ENCODE results near the gene RANBP9. TPM values are rescaled to one million over a fixed set of nuclear protein-coding genes. Genes with fewer than 3 reads are reported as not detected.

The RANBP9 gene
- polyA plus RNA-seq, 4 donors = 41.9 to 50.4 (median 47.3) TPM

- DNase-seq (ENCODE audit: low read depth in 4 of 4, low spot score in 3 of 4) = no peak
Measured at GRCh38 chr6:13605634-13606033, 106.0 kb downstream of the RANBP9 start.

- no peak for DNase-seq (ENCODE audit: low read depth in 4 of 4, low spot score in 3 of 4)
Measured at GRCh38 chr6:13604546-13605416, 106.9 kb downstream of the RANBP9 start.

GRCh38 chr6:13604135-13604534 lies 107.5 kb downstream of the RANBP9 start:
- no peak for DNase-seq (ENCODE audit: low read depth in 4 of 4, low spot score in 3 of 4)

DNA sequence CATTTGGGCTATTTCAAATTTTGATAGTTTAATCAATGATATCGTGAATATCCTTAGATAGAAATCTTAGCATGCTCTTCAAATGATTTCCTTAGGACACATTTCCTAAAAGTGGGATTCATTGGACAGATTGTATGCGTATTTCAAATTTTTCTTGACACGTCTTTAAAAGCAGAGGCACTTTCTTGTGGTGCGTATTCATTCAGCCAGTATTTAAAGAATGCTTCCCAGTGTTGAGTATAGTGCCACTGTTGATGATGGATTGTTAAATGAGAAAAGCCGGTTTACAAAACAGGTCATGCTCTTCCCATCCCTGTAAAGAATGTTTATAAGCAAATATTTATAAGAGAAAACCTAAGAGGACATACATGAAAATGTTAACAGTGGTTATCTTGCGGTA lies 111.6 kb downstream of the RANBP9 start:
- DNase-seq (ENCODE audit: low read depth in 4 of 4, low spot score in 3 of 4) = no peak

- no peak for DNase-seq (ENCODE audit: low read depth in 4 of 4, low spot score in 3 of 4)
Measured at GRCh38 chr6:13597073-13597472, 114.6 kb downstream of the RANBP9 start.

DNA sequence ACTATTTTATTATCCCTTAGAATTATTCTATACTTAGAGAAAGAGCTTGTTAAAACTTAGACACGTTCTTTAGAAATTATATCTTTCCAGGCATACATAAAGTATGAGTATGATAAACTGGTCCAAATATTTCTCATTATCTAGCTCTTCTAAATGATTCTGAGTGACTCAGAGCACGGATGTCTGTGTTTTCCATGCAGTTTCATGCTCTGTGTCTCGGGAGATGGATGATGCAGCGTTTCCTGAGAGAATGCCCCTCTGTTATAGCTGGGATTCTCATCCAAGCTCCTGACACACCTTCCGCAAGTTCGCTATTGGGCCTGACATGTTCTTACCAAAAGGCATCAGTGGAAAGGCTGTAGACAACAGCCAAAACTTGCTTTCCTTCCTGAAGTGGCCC lies 117.9 kb downstream of the RANBP9 start:
- no peak for DNase-seq (ENCODE audit: low read depth in 4 of 4, low spot score in 3 of 4)

DNA sequence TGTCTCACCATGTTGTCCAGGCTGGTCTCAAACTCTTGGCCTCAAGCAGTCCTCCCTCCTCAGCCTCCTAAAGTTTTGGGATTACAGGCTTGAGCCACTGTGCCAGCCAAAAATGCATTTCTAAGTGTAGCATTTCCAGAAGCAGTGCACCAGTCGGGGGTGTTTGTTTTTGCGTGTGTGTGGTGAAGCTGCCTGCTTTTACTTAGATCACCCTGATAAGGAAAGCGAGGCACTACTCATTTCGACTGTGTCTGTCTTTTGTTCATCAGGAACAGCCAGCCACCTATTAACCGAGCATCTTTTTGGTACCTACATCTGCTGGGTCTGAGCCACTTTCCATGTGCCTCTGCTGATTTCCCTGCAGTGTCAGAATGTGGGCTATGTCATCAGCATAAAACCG lies 118.5 kb downstream of the RANBP9 start:
- no peak for DNase-seq (ENCODE audit: low read depth in 4 of 4, low spot score in 3 of 4)

GRCh38 chr6:13591205-13591921 lies 120.3 kb downstream of the RANBP9 start:
- no peak for DNase-seq (ENCODE audit: low read depth in 4 of 4, low spot score in 3 of 4)

- no peak for DNase-seq (ENCODE audit: low read depth in 4 of 4, low spot score in 3 of 4)
Measured at GRCh38 chr6:13590574-13591153, 121.0 kb downstream of the RANBP9 start.

GRCh38 chr6:13589801-13590200 lies 121.8 kb downstream of the RANBP9 start:
- no peak for DNase-seq (ENCODE audit: low read depth in 4 of 4, low spot score in 3 of 4)

DNA sequence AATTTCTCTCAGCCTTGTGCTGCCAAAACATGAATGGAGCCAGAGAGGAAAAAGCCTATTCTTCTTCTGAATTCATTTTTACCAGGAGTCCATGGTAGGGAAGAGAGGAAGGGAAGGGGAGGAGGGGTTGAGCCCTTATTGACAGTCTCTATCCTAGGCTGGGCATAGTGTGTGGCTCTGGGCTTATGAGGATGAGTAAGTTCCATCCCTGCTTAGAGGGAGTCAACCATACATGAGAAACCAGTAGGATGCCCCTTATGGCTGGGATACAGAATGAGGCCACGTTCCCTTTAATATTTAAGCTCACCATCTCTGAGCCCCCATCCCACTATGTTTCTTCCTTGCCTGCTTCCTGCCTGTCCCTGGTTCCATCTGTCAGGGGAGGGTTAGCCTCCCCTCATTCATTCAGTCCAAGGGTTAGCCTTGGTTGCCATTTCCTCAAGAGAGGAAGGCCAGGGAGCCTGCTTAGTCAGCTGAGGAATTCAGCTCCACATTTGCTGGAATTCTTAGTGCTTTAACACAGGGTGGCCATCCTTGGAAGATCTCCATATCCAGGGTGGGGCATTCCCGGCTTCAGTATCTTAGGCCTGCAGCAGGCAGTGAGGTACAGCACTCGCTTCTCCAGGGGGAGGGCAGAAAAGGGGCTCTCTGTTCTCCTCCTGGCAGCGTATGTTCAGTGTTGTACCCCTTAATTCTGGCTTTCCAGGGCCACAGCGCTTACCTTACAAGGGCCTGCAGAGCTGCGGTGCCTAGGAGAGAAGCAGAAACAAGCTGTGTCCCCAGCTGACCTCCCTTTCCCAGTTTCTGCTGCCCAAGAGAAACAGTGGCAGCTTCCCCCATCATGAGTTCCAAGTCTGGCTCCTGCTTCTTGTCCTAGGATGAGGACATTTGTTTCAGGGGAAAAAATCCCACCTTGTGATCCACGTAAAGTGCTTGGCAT lies 124.8 kb downstream of the RANBP9 start:
- no peak for DNase-seq (ENCODE audit: low read depth in 4 of 4, low spot score in 3 of 4)

- DNase-seq (ENCODE audit: low read depth in 4 of 4, low spot score in 3 of 4) = no peak
Measured at GRCh38 chr6:13581700-13582229, 129.9 kb downstream of the RANBP9 start.

GRCh38 chr6:13579911-13580310 lies 131.7 kb downstream of the RANBP9 start:
- no peak for DNase-seq (ENCODE audit: low read depth in 4 of 4, low spot score in 3 of 4)

DNA sequence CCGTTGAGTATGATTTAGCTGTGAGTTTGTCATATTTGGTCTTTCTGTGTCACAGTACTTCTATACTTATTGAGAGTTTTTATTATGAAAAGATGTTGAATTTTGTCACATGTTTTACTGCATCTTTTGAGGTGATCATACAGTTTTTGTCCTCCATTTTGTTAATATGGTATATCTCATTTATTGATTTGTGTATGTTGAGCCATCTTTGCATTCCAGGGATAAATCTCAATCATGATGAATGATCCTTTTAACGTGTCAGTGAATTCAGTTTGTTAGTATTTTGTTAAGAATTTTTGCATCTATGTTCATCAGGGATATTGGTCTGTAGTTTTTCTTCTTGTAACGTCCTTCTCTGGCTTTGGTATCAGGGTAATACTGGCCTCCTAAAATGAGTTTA lies 133.7 kb downstream of the RANBP9 start:
- DNase-seq (ENCODE audit: low read depth in 4 of 4, low spot score in 3 of 4) = no peak

DNA sequence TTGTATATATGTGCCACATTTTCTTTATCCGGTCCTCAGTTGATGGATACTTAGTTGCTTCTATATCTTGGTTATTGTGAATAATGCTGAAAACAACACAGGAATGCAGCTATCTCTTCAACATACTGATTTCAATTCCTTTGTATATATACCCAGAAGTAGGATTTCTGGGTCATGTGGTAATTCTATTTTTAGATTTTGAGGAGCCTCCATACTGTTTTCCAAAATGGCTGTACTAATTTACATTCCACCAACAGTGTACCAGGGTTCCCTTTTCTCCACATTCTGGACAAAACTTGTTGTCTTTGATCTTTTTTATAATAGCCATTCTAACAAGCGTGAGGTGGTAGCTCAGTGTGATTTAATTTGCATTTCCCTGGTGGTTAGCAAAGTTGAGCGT lies 135.6 kb downstream of the RANBP9 start:
- DNase-seq (ENCODE audit: low read depth in 4 of 4, low spot score in 3 of 4) = no peak

DNA sequence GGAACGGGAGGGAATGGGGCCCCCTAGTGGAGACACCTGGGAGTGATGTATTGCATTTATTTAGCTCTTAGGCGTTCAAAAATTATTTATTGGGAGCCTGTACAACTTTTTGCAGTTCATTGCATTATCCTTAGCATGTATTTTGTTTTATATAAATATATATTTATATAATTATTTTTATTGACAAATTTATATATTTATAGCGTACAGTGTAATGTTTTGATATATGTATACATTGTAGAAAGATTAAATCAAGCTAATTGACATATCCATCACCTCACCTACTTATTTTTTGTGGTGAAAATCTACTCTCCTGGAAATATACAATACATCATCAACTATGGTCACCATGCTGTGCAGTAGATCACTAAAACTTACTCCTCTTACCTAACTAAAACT lies 136.3 kb downstream of the RANBP9 start:
- no peak for DNase-seq (ENCODE audit: low read depth in 4 of 4, low spot score in 3 of 4)

DNA sequence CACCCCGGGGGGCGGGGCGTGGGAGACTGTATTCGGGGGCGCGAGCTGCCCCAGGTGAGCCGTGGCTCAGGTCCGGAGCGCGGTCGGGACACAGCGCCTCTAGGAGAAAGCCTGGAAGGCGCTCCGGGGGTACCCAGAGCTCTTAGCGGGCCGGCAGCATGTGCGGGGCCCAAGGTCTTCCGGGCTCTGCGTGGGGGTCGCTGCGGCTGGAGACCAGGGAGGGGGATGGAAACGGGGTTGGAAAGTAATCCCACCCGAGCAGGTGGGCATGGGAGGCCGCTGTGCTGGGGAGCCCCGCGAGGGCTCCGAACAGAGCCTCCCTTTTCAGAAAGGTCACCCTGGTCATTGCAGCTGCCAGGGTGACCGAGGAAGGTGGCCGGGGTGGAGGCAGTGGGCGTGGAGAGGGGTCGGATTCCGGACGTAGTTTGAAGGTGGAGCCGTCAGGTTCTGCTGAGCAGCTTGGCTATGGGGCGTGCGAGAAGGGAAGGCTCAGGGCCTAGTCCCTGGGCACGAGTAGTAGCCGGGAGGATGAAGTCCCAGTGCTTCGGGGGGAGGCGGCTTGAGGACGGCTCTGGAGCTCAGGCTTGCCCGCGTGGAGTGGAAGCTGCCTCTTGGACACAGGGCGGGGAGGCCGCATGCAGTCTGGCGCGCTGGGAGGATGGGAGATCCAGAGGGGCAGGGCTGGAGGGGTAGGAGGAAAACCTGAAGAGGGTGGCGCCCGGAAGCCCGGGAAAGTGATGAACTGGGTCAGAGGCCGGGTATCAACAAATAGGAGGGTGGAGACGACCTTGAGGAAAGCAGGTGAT lies 136.9 kb downstream of the RANBP9 start, which contains the start of gene SIRT5:
TSS of gene SIRT5 (plus strand) at position 31 of the 806 bp plus-strand sequence. CDS start 9,510 bp downstream, outside the sequence.
- DNase-seq (ENCODE audit: low read depth in 4 of 4, low spot score in 3 of 4) = peak; percentile 60 to 71 (median 65)

DNA sequence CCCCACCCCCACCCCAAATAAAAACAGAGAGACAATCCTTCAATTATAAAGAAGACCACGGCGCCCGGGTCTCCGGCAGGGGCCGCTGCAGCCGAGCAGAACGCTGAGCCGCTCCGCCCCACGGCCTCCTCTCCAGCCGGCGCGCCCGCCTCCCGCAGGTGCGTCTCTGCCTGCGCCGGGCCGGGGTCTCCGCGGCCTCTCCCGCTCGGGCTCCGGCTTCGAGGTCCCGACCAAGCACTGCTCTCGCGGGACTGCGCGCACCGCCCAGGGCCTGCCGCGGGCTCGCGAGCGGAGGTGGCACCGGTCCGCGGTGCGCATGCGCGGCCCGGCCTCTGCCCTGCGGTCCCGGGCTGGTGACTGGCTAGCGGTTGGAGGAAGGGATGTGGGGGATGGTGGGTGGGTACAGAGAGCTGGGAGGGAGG lies 137.5 kb downstream of the RANBP9 start:
- peak; percentile 87 to 89 (median 88) for DNase-seq (ENCODE audit: low read depth in 4 of 4, low spot score in 3 of 4)

- DNase-seq (ENCODE audit: low read depth in 4 of 4, low spot score in 3 of 4) = peak in 1 of 4 donors; percentile 21
Measured at GRCh38 chr6:13573669-13574110, 137.9 kb downstream of the RANBP9 start.

Measured in left renal pelvis (tissue), 4 donors.